Lower leg skin (tissue), 3 donors: Measurements from ENCODE around the gene CCDC9B.

ENCODE experiments used
- POLR2A ChIP-seq, 2 donors: fragments of 450-650 bp; IDR thresholded peaks; one replicate each; pipeline ENCODE4 v1.6.1; 2016 to 2017; ENCODE audit warnings: antibody characterized with exemption in 2 of 2, mild to moderate bottlenecking in 1 of 2, moderate library complexity in 1 of 2
- TF ChIP-seq, protein P1 (sequence below), 3 donors: fragments of 450-650 bp; IDR thresholded peaks; one replicate each; pipeline ENCODE4 v1.5.1; 2016; ENCODE audit warnings: antibody characterized with exemption in 3 of 3, mild to moderate bottlenecking in 3 of 3, moderate library complexity in 2 of 3

- TF ChIP-seq, protein P1, sequence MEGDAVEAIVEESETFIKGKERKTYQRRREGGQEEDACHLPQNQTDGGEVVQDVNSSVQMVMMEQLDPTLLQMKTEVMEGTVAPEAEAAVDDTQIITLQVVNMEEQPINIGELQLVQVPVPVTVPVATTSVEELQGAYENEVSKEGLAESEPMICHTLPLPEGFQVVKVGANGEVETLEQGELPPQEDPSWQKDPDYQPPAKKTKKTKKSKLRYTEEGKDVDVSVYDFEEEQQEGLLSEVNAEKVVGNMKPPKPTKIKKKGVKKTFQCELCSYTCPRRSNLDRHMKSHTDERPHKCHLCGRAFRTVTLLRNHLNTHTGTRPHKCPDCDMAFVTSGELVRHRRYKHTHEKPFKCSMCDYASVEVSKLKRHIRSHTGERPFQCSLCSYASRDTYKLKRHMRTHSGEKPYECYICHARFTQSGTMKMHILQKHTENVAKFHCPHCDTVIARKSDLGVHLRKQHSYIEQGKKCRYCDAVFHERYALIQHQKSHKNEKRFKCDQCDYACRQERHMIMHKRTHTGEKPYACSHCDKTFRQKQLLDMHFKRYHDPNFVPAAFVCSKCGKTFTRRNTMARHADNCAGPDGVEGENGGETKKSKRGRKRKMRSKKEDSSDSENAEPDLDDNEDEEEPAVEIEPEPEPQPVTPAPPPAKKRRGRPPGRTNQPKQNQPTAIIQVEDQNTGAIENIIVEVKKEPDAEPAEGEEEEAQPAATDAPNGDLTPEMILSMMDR (IDR thresholded peaks at IDR 0.05), result no peak
- TF ChIP-seq POLR2A (IDR thresholded peaks at IDR 0.05), result no peak
Observed at GRCh38 chr15:40358471-40359353, 18.0 kb upstream of the CCDC9B start.
